Astrocyte (in vitro differentiated cells and primary cell): ENCODE measurements around the gene SAP30BP. TPM values are rescaled to one million over a fixed set of nuclear protein-coding genes. Genes with fewer than 3 reads are reported as not detected.

Source experiments
- DNase-seq: peaks from one replicate; pipeline ENCODE4 v3.0.0-alpha.2; 2010; ENCODE audit warnings: low read depth
- FAIRE-seq: peaks from 2 replicates; lab custom pipeline; 2011; peaks lifted over from hg19 to GRCh38; lab: Jason Lieb, UNC
- H2AFZ ChIP-seq: 2 replicates; pipeline ENCODE4 v1.6.0; 2012; ENCODE audit warnings: low read depth, low read length, inconsistent platforms
- H3K27ac ChIP-seq: 2 replicates; pipeline ENCODE4 v1.5.1; 2011; ENCODE audit warnings: low read depth, low read length, inconsistent platforms
- H3K27me3 ChIP-seq: 2 replicates; pipeline ENCODE4 v1.6.0; 2011; ENCODE audit warnings: low read length, inconsistent platforms; ENCODE audit not compliant: insufficient read depth
- H3K36me3 ChIP-seq: 2 replicates; pipeline ENCODE4 v1.5.1; 2011; ENCODE audit warnings: low read length, inconsistent platforms; ENCODE audit not compliant: insufficient read depth
- H3K4me1 ChIP-seq: 2 replicates; pipeline ENCODE4 v1.5.1; 2011; ENCODE audit warnings: low read length, inconsistent platforms; ENCODE audit not compliant: insufficient read depth
- H3K4me2 ChIP-seq: 2 replicates; pipeline ENCODE4 v1.6.0; 2012; ENCODE audit warnings: low read length, inconsistent platforms
- H3K4me3 ChIP-seq: 2 replicates; pipeline ENCODE4 v1.5.1; 2011; ENCODE audit warnings: low read depth, mild to moderate bottlenecking, low read length, inconsistent platforms; ENCODE audit not compliant: insufficient read depth
- H3K79me2 ChIP-seq: 2 replicates; pipeline ENCODE4 v1.6.0; 2012; ENCODE audit warnings: mild to moderate bottlenecking, low read length, inconsistent platforms; ENCODE audit not compliant: insufficient read depth
- H3K9ac ChIP-seq: 2 replicates; pipeline ENCODE4 v1.6.0; 2012; ENCODE audit warnings: mild to moderate bottlenecking, low read length, inconsistent platforms
- H3K9me3 ChIP-seq: 2 replicates; pipeline ENCODE4 v1.5.1; 2012; ENCODE audit warnings: low read depth, mild to moderate bottlenecking, low read length, inconsistent platforms; ENCODE audit not compliant: insufficient read depth
- H4K20me1 ChIP-seq: 2 replicates; pipeline ENCODE4 v1.6.0; 2012; ENCODE audit warnings: low read length, inconsistent platforms; ENCODE audit not compliant: insufficient read depth
- H3K27ac Mint-ChIP-seq: one replicate; pipeline ENCODE4 v1.8.0; 2021; ENCODE audit warnings: mild to moderate bottlenecking, mixed read lengths; ENCODE audit not compliant: unreplicated experiment
- H3K27me3 Mint-ChIP-seq: one replicate; pipeline ENCODE4 v1.8.0; 2021; ENCODE audit warnings: low read depth, mixed read lengths; ENCODE audit not compliant: unreplicated experiment
- H3K36me3 Mint-ChIP-seq: one replicate; pipeline ENCODE4 v1.8.0; 2021; ENCODE audit warnings: low read depth, mixed read lengths; ENCODE audit not compliant: unreplicated experiment
- H3K4me1 Mint-ChIP-seq: one replicate; pipeline ENCODE4 v1.8.0; 2021; ENCODE audit warnings: low read depth, mixed read lengths; ENCODE audit not compliant: unreplicated experiment
- H3K4me3 Mint-ChIP-seq: one replicate; pipeline ENCODE4 v1.8.0; 2021; ENCODE audit warnings: mild to moderate bottlenecking, moderate library complexity, mixed read lengths; ENCODE audit not compliant: unreplicated experiment
- H3K9me3 Mint-ChIP-seq: one replicate; pipeline ENCODE4 v1.8.0; 2021; ENCODE audit warnings: mild to moderate bottlenecking, mixed read lengths; ENCODE audit not compliant: unreplicated experiment
- CTCF ChIP-seq: IDR thresholded peaks from 2 replicates; pipeline ENCODE4 v1.5.1; 2011; ENCODE audit warnings: low read depth, mild to moderate bottlenecking, inconsistent platforms, low read length, moderate library complexity; ENCODE audit not compliant: insufficient read depth
- EZH2 ChIP-seq: IDR thresholded peaks from 2 replicates; pipeline ENCODE4 v1.6.1; 2012; ENCODE audit warnings: mild to moderate bottlenecking, low read length, inconsistent platforms; ENCODE audit not compliant: insufficient read depth
- total RNA-seq: library from RNA; stranded (reverse); gene quantifications from 2 replicates; pipeline ENCODE4 v1.2.1, GENCODE V29; 2021

Gene SAP30BP
- total RNA-seq, 1 donor from 2014 or later: 99.2 TPM

GRCh38 chr17:75725504-75725903 lies 58.4 kb downstream of the SAP30BP start:
- Mint-ChIP-seq H3K27me3 (peaks cover 14% of the 10 kb centered on the region), H3K27ac (no peak overlapping the region), H3K36me3 (peaks cover 1% of the 10 kb centered on the region), H3K9me3 (no peaks in the 10 kb centered on the region), H3K4me1 (no peaks in the 10 kb centered on the region), H3K4me3 (no peak overlapping the region)
- Histone ChIP-seq H2AFZ (no peak overlapping the region), H3K9ac (no peak overlapping the region), H3K9me3 (no peaks in the 10 kb centered on the region), H3K79me2 (no peaks in the 10 kb centered on the region), H3K27me3 (peaks cover 5% of the 10 kb centered on the region), H3K27ac (no peak overlapping the region), H4K20me1 (no peaks in the 10 kb centered on the region), H3K4me3 (no peak overlapping the region), H3K36me3 (no peaks in the 10 kb centered on the region), H3K4me1 (peaks cover 7% of the 10 kb centered on the region), H3K4me2 (no peak overlapping the region)
- DNase-seq: no peak
- FAIRE-seq: no peak
- no peak for TF ChIP-seq EZH2
- no peak for TF ChIP-seq CTCF

GRCh38 chr17:75727391-75727790 lies 60.3 kb downstream of the SAP30BP start:
- H3K27me3 Mint-ChIP-seq: peaks cover 16% of the 10 kb centered on the region
- Histone ChIP-seq H3K4me2 (no peak overlapping the region), H3K9me3 (no peaks in the 10 kb centered on the region), H2AFZ (no peak overlapping the region), H3K4me1 (no peaks in the 10 kb centered on the region), H3K27me3 (no peaks in the 10 kb centered on the region), H3K79me2 (no peaks in the 10 kb centered on the region), H3K27ac (no peak overlapping the region), H3K4me3 (no peak overlapping the region), H3K9ac (no peak overlapping the region), H3K36me3 (no peaks in the 10 kb centered on the region), H4K20me1 (no peaks in the 10 kb centered on the region)
- FAIRE-seq (no peak), DNase-seq (no peak)
- no peak overlapping the region for H3K4me3 Mint-ChIP-seq
- no peaks in the 10 kb centered on the region for H3K36me3 Mint-ChIP-seq
- H3K9me3 Mint-ChIP-seq: no peaks in the 10 kb centered on the region
- no peak overlapping the region for H3K27ac Mint-ChIP-seq
- no peak for TF ChIP-seq CTCF
- TF ChIP-seq EZH2: no peak
- no peaks in the 10 kb centered on the region for H3K4me1 Mint-ChIP-seq

GRCh38 chr17:75729351-75729750 lies 62.2 kb downstream of the SAP30BP start:
- Histone ChIP-seq H3K4me1 (no peaks in the 10 kb centered on the region), H3K27ac (no peak overlapping the region), H3K4me2 (no peak overlapping the region), H3K9ac (no peak overlapping the region), H3K9me3 (no peaks in the 10 kb centered on the region), H3K4me3 (no peak overlapping the region), H4K20me1 (no peaks in the 10 kb centered on the region), H3K36me3 (no peaks in the 10 kb centered on the region), H2AFZ (no peak overlapping the region), H3K27me3 (no peaks in the 10 kb centered on the region), H3K79me2 (no peaks in the 10 kb centered on the region)
- DNase-seq (no peak), FAIRE-seq (no peak)
- no peak for TF ChIP-seq CTCF
- TF ChIP-seq EZH2: no peak
- Mint-ChIP-seq H3K27me3 (peaks cover 9% of the 10 kb centered on the region), H3K4me1 (no peaks in the 10 kb centered on the region), H3K36me3 (no peaks in the 10 kb centered on the region), H3K27ac (no peak overlapping the region), H3K4me3 (no peak overlapping the region), H3K9me3 (no peaks in the 10 kb centered on the region)
